GM19239 (cell line): ENCODE data around the gene SLC35A3.

Experiments
- DNase-seq: peaks from one replicate; pipeline ENCODE4 v3.0.0; 2011; ENCODE audit warnings: low spot score; ENCODE audit not compliant: insufficient read length
- FAIRE-seq: peaks from 2 replicates; lab custom pipeline; 2011; peaks lifted over from hg19 to GRCh38; lab: Jason Lieb, UNC

Gene SLC35A3

DNA sequence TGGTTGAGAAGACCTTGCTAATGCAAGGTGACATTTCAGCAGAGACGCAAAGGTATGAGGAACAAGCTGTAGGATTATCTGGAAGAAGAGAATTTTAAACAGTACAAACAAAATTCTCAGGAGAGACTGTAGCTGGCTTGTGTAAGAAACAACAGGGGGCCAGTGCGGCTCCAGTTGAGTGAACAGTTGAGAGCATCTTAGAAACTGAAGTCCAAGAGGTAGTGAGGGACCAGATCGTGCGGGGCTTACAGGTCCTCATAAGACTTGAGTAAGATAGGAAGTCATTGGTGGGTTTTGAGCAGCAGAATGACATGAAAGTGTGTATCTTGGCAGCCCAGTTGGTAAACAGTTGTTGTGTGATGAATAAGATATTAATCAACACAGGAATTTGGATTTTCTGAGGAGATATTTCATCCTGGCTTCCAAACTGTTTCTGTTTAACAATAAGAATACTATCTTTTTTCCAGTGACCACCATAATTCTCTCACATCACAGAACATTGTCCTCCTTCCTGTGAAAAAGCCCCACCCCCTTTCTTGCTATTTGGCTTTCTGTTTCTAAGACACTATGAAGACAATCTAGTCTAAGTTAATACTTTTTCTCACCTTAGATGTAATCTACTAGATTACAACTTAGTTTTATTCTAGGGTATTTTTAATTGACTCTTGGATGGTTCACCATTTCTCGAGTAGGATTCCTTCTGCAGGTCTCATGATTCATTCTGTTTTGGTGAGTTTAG lies 100.6 kb downstream of the SLC35A3 start:
- FAIRE-seq (peak; percentile 18), DNase-seq (no peak)

- no peak for DNase-seq
- FAIRE-seq: no peak
Measured at GRCh38 chr1:100073531-100073930, 103.7 kb downstream of the SLC35A3 start.

GRCh38 chr1:100074604-100075395 lies 105.0 kb downstream of the SLC35A3 start:
- FAIRE-seq (peak; percentile 61), DNase-seq (no peak)

DNA sequence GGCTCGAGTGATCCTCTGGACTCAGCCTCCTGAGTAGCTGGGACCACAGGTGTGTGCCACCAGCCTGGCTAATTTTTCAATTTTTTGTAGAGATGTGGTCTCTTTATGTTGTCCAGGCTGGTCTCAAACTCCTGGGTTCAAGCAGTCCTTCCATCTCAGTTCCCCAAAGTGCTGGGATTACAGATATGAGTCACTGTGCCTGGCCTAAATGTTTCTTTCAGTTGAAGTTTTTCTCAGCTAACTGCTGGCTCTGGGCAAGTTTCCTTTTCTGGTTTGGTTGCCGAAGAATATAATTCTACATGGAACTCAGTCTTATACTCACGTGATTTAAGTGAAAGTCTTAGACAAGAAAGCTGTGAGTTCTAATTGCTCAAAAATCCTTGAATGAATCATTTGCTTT lies 106.0 kb downstream of the SLC35A3 start:
- peak; percentile 86 for FAIRE-seq
- DNase-seq: peak; percentile 9

DNA sequence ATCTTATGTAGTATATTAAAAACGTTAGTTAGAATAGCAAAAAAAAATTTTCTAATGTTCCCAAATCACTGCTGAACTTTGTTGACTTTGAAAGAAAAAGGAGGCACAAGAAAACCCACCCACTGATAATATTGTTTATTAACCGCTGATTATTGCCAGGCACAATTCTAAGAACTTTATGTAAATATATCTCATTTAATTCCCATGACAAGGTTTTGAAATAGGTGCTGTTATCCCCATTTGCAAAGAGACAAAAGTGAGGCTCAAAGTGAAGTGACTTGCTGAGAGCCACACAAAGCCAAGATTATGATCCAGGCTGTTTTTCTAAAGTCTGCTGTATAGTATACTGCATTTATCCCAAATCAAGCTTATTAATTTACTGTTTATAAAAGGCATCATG lies 106.5 kb downstream of the SLC35A3 start:
- no peak for FAIRE-seq
- DNase-seq: no peak

GRCh38 chr1:100076744-100077143 lies 106.9 kb downstream of the SLC35A3 start:
- FAIRE-seq: peak; percentile 82
- DNase-seq: no peak

- peak; percentile 20 for DNase-seq
- peak; percentile 92 for FAIRE-seq
Measured at GRCh38 chr1:100077531-100077930, 107.7 kb downstream of the SLC35A3 start.

DNA sequence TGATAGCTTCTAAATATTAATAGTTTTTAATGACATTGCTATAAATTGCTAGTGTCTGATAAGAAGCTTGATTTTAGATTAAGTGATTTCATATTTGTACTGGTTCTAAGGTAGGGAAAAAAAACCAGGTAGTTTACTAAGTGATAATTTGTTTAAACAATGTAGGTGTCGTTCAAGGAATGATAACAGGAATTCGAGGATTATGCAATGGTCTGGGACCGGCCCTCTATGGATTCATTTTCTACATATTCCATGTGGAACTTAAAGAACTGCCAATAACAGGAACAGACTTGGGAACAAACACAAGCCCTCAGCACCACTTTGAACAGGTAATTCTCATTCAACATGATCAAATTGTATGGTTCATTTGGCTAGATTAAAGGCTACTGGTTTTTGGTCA lies 110.5 kb downstream of the SLC35A3 start:
- DNase-seq (no peak), FAIRE-seq (no peak)
